Fibroblast of skin of right quadriceps (primary cell): ENCODE data around the gene CD83.
"Not testable (repeated sequence)": the region's sequence is repeated elsewhere in the genome, so short reads cannot be mapped to it uniquely, and the experiment has no call there.

Experiments
- DNase-seq: peaks from one replicate; pipeline ENCODE4 v3.0.0-alpha.2; 2013

CD83 gene

GRCh38 chr6:14117158-14118090, at the start of gene CD83:
Gene CD83 (plus strand): TSS chr6:14117772. CDS start chr6:14117812, 40 bp downstream.
- DNase-seq: peak; percentile 17

- peak; percentile 90 for DNase-seq
These were observed 49.4 kb upstream of the CD83 start for GRCh38 chr6:14068133-14068532.

- no peak for DNase-seq
These were observed 48.9 kb upstream of the CD83 start for GRCh38 chr6:14068623-14069022.

GRCh38 chr6:14070457-14070856, 47.1 kb upstream of the CD83 start:
- no peak for DNase-seq

GRCh38 chr6:14072084-14072483, 45.5 kb upstream of the CD83 start:
- DNase-seq: peak; percentile 13

- DNase-seq: not testable (repeated sequence)
These were observed 43.8 kb upstream of the CD83 start for GRCh38 chr6:14073561-14074354.

- no peak for DNase-seq
These were observed 43.0 kb upstream of the CD83 start for GRCh38 chr6:14074476-14075094.

GRCh38 chr6:14075095-14075503, 42.5 kb upstream of the CD83 start:
- peak; percentile 39 for DNase-seq

GRCh38 chr6:14077193-14077867, 40.2 kb upstream of the CD83 start:
- DNase-seq: no peak

GRCh38 chr6:14079433-14079832, 38.1 kb upstream of the CD83 start:
- peak; percentile 13 for DNase-seq

GRCh38 chr6:14079971-14080370, 37.6 kb upstream of the CD83 start:
- DNase-seq: no peak

- no peak for DNase-seq
These were observed 36.4 kb upstream of the CD83 start for GRCh38 chr6:14081126-14081525.

GRCh38 chr6:14082771-14083170, 34.8 kb upstream of the CD83 start:
- no peak for DNase-seq

GRCh38 chr6:14083262-14083661, 34.3 kb upstream of the CD83 start:
- no peak for DNase-seq

GRCh38 chr6:14083751-14084150, 33.8 kb upstream of the CD83 start:
- no peak for DNase-seq

GRCh38 chr6:14084388-14084787, 33.2 kb upstream of the CD83 start:
- DNase-seq: no peak

- no peak for DNase-seq
These were observed 32.3 kb upstream of the CD83 start for GRCh38 chr6:14085176-14085787.

GRCh38 chr6:14086701-14087100, 30.9 kb upstream of the CD83 start:
- no peak for DNase-seq

GRCh38 chr6:14088600-14089192, 28.9 kb upstream of the CD83 start:
- no peak for DNase-seq

- no peak for DNase-seq
These were observed 28.3 kb upstream of the CD83 start for GRCh38 chr6:14089224-14089623.

- DNase-seq: no peak
These were observed 26.1 kb upstream of the CD83 start for GRCh38 chr6:14091339-14091978.
